ENCODE measurements around the gene PRKN. TPM values are rescaled to one million over a fixed set of nuclear protein-coding genes. Genes with fewer than 3 reads are reported as not detected.
A peak's percentile ranks its signal among the peaks of the same experiment; 100 is the strongest.

Gene PRKN
- total RNA-seq, 2 donors from 2014 or later: 10.7 to 21.2 TPM

- no peak for DNase-seq (ENCODE audit: low spot score)
- no peaks in the 10 kb centered on the region for H3K27me3 ChIP-seq (replicated peaks; ENCODE audit: insufficient read depth)
- intact Hi-C loops (cut with DNase I): no loop called here
- no peak overlapping the region for H3K27ac ChIP-seq
- H3K4me3 ChIP-seq: no peak overlapping the region
- no peaks in the 10 kb centered on the region for H3K36me3 ChIP-seq
- no peaks in the 10 kb centered on the region for H3K4me1 ChIP-seq (replicated peaks)
- no peak for TF ChIP-seq POLR2AphosphoS5 (IDR thresholded peaks at IDR 0.05)
- no peak for TF ChIP-seq POLR2A (IDR thresholded peaks at IDR 0.05)
- TF ChIP-seq CTCF (IDR thresholded peaks at IDR 0.05): no peak
- 95% methylated on average over 12 of the region's 12 CpGs for WGBS
- H3K9me3 ChIP-seq: no peaks in the 10 kb centered on the region
These were observed 1379.5 kb downstream of the PRKN start for GRCh38 chr6:161347988-161348627.

DNA sequence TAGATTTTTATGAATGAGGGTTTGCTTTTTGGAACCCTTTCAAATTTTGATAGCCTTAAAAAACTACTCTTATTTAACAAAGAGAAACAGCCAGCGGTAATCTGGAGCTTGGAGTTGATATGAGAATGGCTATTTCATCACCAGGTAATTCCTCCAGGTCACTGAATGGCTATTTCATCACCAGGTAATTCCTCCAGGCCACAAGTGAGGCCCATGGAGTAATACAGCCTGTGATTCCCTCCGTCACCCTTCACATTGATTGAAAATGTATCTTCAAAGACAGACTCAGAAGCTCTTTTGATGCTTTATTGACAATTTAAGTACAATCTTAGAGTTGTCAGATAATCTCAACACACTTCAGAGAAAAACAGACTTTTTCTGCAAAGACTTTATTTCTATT is 1380.4 kb downstream of the PRKN start:
- no peaks in the 10 kb centered on the region for H3K36me3 ChIP-seq
- no peak for DNase-seq (ENCODE audit: low spot score)
- TF ChIP-seq POLR2A (IDR thresholded peaks at IDR 0.05) (no peak), POLR2AphosphoS5 (IDR thresholded peaks at IDR 0.05) (no peak), CTCF (IDR thresholded peaks at IDR 0.05) (no peak)
- 97% methylated on average over 2 of the region's 2 CpGs for WGBS
- intact Hi-C loops (cut with DNase I): no loop called here
- no peak overlapping the region for H3K4me3 ChIP-seq
- H3K9me3 ChIP-seq: no peaks in the 10 kb centered on the region
- H3K4me1 ChIP-seq (replicated peaks): no peaks in the 10 kb centered on the region
- H3K27me3 ChIP-seq (replicated peaks; ENCODE audit: insufficient read depth): no peaks in the 10 kb centered on the region
- H3K27ac ChIP-seq: no peak overlapping the region

- no peaks in the 10 kb centered on the region for H3K4me1 ChIP-seq (replicated peaks)
- H3K27me3 ChIP-seq (replicated peaks; ENCODE audit: insufficient read depth): no peaks in the 10 kb centered on the region
- H3K27ac ChIP-seq: no peak overlapping the region
- no peak overlapping the region for H3K4me3 ChIP-seq
- H3K9me3 ChIP-seq: no peaks in the 10 kb centered on the region
- no peaks in the 10 kb centered on the region for H3K36me3 ChIP-seq
- DNase-seq (ENCODE audit: low spot score): no peak
- intact Hi-C loops (cut with DNase I): no loop called here
- WGBS: 85% methylated on average over 3 of the region's 3 CpGs
- no peak for TF ChIP-seq CTCF (IDR thresholded peaks at IDR 0.05)
- no peak for TF ChIP-seq POLR2A (IDR thresholded peaks at IDR 0.05)
- no peak for TF ChIP-seq POLR2AphosphoS5 (IDR thresholded peaks at IDR 0.05)
These were observed 1380.8 kb downstream of the PRKN start for GRCh38 chr6:161346717-161347116.

DNA sequence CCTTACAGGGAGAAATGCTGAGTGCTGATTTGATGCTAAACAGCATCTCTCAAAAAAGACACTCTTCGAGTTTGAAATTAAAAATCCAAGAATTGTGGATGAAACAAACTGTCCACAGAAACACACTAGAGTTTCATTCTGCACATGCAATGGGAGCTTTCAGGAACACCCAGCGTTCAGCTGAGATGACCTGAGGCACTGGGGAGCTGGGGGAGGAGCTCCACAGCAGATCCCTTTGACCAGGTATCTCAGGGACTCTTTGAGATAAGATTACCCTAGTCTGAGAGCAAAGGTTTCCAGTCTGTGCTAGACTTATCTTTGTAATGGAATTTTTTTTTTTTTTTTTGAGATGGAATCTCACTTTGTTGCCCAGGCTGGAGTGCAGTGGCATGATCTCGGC is 1382.9 kb downstream of the PRKN start:
- TF ChIP-seq CTCF (IDR thresholded peaks at IDR 0.05): no peak
- TF ChIP-seq POLR2A (IDR thresholded peaks at IDR 0.05): no peak
- TF ChIP-seq POLR2AphosphoS5 (IDR thresholded peaks at IDR 0.05): no peak
- H3K4me1 ChIP-seq (replicated peaks): no peaks in the 10 kb centered on the region
- no peak overlapping the region for H3K4me3 ChIP-seq
- no peaks in the 10 kb centered on the region for H3K36me3 ChIP-seq
- intact Hi-C loops (cut with DNase I): no loop called here
- no peak for DNase-seq (ENCODE audit: low spot score)
- no peaks in the 10 kb centered on the region for H3K9me3 ChIP-seq
- H3K27me3 ChIP-seq (replicated peaks; ENCODE audit: insufficient read depth): no peaks in the 10 kb centered on the region
- H3K27ac ChIP-seq: no peak overlapping the region
- 84% methylated on average over 3 of the region's 3 CpGs for WGBS

DNA sequence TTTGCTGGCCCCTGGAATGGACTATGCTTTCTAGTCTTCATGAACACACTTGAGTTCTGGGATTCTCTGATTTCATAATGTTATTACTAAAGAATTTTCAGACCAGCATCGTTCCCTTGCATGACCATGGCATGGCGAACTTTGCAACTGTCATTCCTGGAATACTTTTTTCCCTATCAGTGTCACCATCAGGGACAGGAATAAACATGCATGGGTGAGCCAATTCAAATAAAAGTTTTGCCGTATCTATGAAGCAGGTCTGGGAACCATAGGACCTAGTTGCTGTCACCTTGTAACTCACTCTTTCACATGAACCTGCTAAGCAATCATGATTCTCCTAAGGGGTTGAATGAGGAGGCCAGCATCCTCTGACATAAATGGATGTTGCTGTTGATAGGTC is 1385.5 kb downstream of the PRKN start:
- TF ChIP-seq POLR2AphosphoS5 (IDR thresholded peaks at IDR 0.05) (peak; percentile 61), POLR2A (IDR thresholded peaks at IDR 0.05) (no peak)
- Histone ChIP-seq H3K4me1 (replicated peaks) (no peaks in the 10 kb centered on the region), H3K9me3 (no peaks in the 10 kb centered on the region), H3K27me3 (replicated peaks; ENCODE audit: insufficient read depth) (no peaks in the 10 kb centered on the region), H3K27ac (no peak overlapping the region), H3K36me3 (no peaks in the 10 kb centered on the region), H3K4me3 (no peak overlapping the region)
- DNase-seq (ENCODE audit: low spot score): no peak
- intact Hi-C loops (cut with DNase I): no loop called here
- 33% methylated on average over 3 of the region's 3 CpGs for WGBS
